ENCODE results near the gene INSYN1.
"Not testable (repeated sequence)": the region's sequence is repeated elsewhere in the genome, so short reads cannot be mapped to it uniquely, and the experiment has no call there.

The INSYN1 gene

GRCh38 chr15:73748730-73749129 lies 4.4 kb downstream of the INSYN1 start:
- no peak for DNase-seq

GRCh38 chr15:73747847-73748590 lies 5.1 kb downstream of the INSYN1 start:
- no peak for DNase-seq

DNA sequence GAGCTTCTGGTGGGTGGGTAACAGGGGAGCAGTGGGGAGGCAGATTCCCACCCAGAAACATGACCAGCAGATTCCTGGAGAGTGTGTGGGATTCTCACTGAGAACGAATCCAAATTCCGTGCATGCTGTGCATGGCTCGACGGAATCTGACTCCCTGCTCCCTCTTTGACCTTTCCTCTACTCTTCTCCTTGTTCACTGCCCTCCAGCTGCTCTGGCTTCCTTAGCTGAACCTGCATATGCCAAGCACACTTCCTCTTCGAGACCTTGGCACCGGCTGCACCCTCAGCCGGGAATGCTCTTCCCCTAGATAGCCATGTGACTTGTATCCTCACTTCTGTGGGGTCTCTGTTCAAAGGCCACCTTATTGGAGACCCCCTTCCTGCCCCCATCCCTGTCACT lies 6.3 kb downstream of the INSYN1 start:
- DNase-seq, result no peak

DNA sequence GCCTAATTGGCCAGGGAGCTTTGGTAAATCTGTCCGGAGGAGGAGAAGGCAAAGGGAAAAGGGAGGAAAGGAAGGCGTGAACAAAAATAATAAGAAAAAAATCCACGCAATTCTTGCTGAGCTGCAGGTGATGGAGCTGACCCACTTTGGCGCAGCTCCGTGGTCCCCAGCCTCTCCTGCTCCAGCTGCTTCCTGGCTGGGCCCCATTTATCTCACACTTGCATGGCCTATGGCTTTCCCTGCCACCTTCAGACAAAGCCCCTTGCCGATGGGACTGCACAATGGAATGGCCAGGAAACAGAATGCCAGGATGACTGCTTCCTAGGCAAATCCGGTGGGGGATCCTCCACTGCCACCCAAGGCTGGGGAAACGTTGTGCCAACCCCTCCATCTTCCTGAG lies 6.9 kb downstream of the INSYN1 start:
- DNase-seq, result no peak

DNA sequence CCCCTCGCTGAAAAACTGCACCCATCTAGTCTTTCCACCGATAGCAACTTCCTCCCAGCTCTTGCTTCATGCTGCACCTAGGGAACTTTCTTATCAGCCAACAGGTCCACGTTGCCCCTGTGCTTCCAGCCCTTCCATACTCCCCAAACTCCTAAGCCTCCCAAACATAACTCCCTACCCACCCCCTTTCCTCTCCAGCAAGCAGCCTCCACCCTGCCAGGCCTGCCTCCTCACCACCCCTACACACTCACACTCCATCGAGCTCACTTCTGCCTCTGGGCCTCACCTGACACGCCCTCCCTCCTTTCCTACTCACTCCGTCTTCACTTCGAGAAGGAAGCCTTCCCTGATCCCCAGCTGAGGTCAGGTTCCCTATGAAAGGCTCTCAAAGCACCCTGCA lies 8.1 kb downstream of the INSYN1 start:
- no peak for DNase-seq

GRCh38 chr15:73744293-73744692 lies 8.9 kb downstream of the INSYN1 start:
- no peak for DNase-seq

DNA sequence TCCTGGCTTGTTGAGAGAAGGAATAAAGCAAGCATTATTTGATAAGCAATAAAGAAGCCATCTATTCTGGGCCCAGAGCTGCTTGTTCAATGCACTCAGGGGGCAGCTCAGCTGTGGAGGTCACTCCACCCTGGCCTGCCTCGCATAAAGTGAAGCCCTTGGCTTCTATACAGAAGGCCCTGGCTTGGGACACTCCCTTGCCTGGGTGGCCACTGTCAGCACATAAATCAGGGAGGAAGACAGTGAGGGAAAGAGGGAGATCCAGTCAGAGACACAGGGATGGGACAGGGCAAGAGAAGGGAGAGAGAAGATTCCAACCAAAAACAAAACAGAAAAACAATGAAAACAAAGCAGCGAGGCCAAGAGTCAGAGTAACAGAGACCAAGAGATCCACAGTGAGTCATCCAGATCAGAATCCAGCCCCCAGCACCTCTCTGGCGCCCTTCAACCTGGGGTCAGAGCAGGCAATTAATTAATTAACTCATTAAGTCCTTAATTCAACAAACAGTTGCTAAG lies 11.8 kb downstream of the INSYN1 start:
- DNase-seq, result no peak

DNA sequence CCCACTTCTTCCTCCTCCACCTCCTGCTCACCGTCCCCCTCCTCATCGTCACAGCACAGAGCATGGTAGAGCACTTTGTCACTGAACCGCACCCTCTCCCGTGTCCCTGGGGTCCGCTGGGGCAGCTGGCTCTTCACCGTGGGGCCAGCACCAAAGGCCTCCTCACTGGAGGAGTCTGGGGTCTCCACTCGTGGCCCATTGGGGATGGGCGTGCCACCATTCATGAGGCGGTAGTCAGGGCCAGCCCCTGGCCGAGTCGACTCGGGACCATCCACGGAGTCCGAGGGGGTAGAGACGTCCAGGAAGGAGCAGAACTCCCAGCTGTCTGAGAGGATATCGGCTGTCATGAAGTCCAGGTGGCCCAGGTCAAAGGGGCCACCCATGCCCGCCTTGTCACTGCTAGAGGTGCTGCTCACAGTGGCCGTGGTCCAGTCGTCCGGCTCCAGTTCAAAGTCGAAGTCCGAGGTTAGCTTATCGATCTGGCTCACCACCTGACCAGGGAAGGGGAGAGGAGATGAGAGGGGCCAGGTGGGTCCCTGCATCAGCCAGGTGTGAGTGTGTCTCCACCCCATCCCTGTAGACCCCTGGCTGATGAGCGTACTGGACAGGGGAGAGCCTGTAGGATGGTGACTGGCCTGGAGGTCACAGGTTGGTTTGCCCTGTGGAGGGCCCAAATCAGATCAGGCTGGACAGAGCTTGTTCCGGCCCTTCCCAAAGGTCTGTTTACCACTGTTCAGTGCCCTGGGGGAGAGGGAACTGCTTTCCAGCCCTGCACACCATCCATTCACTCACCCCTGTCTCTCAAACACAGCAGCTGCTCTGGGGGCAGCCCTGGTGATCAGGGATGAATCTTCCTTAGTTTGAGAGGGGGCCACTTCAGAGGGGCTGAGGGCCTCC lies 12.8 kb downstream of the INSYN1 start:
- DNase-seq, result no peak

GRCh38 chr15:73737535-73737934 lies 15.6 kb downstream of the INSYN1 start:
- no peak for DNase-seq

GRCh38 chr15:73732930-73733329 lies 20.2 kb downstream of the INSYN1 start:
- no peak for DNase-seq

- not testable (repeated sequence) for DNase-seq
These were observed 21.1 kb downstream of the INSYN1 start for GRCh38 chr15:73732051-73732450.

GRCh38 chr15:73727330-73727976 lies 25.7 kb downstream of the INSYN1 start:
- DNase-seq, result no peak

DNA sequence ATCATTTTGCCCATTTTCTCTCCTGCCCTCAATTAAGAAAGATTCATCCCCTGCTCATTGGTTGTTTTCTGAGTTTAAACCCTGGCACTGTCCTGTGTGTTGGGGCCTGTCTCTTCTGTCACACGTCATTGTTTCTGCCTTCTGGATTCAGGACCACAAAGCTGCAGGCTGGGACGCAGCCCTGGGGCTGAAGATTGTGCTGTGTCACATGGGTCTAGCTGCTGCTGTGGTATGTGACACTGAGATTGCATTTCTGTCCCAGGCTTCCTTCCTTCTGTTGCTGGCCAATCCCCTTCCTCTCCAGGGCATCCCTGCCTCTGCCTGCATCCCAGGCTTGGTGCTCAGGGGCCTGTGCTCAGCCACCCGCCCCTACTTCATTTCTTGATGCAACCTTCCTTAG lies 28.9 kb downstream of the INSYN1 start:
- no peak for DNase-seq

DNA sequence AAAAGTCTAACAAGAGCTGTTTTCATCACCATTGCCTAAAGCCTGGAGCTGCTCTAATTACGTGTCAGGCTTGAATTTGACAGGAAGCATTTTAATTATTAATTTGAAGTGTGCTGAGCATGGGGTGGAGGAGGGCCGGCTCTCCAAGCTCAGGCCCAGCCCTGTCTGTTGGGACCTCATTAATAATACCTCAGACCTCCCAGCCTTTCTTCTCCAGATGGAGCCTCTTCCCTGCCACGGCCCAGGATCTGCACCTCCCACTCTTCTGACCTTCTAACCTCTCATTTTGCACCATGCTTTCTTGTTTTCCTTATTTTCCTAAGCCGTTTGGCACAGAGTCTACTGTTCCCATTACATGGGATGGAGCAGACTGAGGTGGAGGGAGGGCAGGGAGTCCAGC lies 30.0 kb downstream of the INSYN1 start:
- no peak for DNase-seq

GRCh38 chr15:73722425-73722824 lies 30.7 kb downstream of the INSYN1 start:
- no peak for DNase-seq

DNA sequence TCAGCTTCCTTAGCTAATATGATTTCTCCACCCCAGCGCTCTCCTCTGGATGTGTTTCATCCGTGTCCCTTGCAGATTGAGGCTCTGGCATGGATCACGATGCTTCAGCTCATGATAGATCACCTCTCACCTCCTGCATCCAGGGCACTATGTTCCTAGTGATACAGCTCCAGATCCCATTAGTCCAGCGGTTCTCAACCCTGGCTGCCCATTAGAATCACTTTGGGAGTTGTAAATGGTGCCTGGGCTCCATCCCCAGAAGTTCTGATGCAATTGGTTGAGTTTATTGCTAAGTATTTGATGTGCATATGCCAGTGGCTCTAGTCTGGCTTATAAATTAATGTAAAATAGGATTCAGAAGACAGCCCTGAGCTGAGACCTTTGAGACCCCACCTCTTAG lies 34.5 kb downstream of the INSYN1 start:
- DNase-seq, result no peak

GRCh38 chr15:73717802-73718201 lies 35.3 kb downstream of the INSYN1 start:
- no peak for DNase-seq

DNA sequence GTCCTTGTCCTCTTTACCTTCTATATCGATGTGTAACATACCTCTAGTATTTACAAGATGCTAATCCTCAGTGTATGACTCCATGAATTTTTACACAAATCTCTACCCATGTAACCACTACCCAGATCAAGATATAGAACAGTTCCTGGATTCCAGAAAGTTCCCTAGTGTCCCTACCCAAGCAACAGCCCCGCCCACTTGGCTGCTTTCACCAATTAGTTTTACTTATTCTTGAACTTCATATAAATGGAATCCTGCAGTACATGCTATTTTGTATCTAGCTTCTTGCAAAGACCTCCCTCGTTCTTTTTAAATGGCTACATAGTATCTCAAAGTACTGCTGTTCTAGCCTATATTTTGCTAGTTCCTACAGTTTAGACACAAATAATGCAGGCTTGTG lies 35.9 kb downstream of the INSYN1 start:
- no peak for DNase-seq

DNA sequence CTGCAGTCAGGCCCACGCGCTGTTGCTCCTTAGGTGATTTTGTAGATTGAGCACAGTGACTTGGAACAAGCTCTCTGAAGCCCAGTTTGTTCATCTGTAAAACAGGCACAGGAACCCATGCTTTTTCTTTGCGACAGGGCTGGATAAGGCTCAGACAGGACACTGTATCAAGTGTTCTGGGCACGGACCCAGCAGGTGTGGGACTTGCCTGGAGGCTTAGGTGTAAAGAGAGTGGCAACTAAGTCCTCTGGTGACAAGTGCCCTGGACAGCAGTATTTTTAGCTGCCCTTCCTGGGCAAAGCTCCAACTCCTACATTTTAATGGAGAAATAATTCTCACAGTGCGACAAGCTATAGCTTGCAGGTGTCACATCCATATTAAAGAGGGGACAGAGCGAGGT lies 36.7 kb downstream of the INSYN1 start:
- DNase-seq, result no peak

GRCh38 chr15:73715417-73715816 lies 37.7 kb downstream of the INSYN1 start:
- no peak for DNase-seq

DNA sequence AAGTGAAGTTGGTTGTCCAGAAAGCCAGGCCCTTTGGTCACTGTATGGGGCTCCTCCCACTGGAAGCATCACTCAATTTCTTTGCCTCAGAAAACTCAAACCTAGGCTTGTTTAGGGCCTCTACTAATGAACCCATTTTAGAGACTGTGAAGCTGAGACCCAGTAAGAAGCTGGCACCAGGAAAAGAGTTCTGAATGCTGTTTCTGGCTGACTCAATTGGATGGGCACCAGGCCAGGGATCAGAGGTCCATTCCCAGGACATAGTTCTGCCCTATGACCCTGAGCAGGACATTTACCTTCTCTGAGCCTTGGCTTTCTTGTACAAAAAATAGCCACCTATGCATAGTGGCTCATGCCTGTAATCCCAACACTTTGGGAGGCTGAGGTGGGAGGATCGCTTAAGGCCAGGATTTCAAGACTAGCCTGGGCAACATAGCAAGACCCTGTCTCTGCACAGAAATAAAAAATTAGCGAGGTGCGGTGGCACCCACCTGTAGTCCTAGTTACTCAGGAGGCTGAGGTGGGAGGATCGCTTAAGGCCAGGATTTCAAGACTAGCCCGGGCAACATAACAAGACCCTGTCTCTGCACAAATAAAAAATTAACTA lies 38.4 kb downstream of the INSYN1 start:
- no peak for DNase-seq

DNA sequence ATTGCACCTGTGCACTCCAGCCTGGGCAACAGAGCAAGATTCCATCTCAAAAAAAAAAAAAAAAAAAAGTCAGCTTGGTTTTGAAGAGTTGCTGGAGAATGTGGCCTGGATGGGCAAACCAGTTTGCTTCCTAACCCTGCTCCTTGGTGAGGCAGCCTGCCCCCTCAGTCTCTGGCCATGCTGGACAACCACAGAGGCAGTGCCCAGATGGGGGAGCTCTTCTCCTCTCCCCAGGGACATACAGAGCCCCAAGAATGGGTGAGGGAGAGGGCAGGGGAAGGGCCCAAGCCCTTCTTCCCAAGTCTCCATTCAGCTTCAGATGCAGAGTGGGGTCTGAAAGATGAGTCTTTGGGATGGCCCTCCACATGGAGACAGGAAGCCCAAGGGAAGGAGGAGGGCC lies 41.0 kb downstream of the INSYN1 start:
- DNase-seq, result no peak

- no peak for DNase-seq
These were observed 41.6 kb downstream of the INSYN1 start for GRCh38 chr15:73711526-73711925.

All from stimulated activated CD8-positive, alpha-beta memory T cell treated with anti-CD3 and anti-CD28 coated beads, Interleukin-4, amount 100 ng/mL, for 48 hours (primary cell).